Measurements from ENCODE around the gene TPD52L1.

TPD52L1 gene

GRCh38 chr6:125231133-125231532 is 77.6 kb downstream of the TPD52L1 start:
- no peak for DNase-seq (ENCODE audit: extremely low read depth, insufficient read length)
- Histone ChIP-seq H3K4me3 (replicated peaks; ENCODE audit: low read depth, low read length) (no peak overlapping the region), H3K27me3 (replicated peaks; ENCODE audit: control insufficient read depth, insufficient read depth, low read length) (no peaks in the 10 kb centered on the region), H3K36me3 (ENCODE audit: control insufficient read depth, insufficient read depth, low read length) (no peaks in the 10 kb centered on the region)
- no peak for TF ChIP-seq CTCF (IDR thresholded peaks at IDR 0.05; ENCODE audit: insufficient read depth, low read length, poor library complexity, severe bottlenecking)

- H3K4me3 ChIP-seq (replicated peaks; ENCODE audit: low read depth, low read length) = no peak overlapping the region
- no peak for TF ChIP-seq CTCF (IDR thresholded peaks at IDR 0.05; ENCODE audit: insufficient read depth, low read length, poor library complexity, severe bottlenecking)
These were observed 78.2 kb downstream of the TPD52L1 start for GRCh38 chr6:125231574-125232343.

GRCh38 chr6:125232466-125232865 is 78.9 kb downstream of the TPD52L1 start:
- Histone ChIP-seq H3K4me3 (replicated peaks; ENCODE audit: low read depth, low read length) (no peak overlapping the region), H3K27me3 (replicated peaks; ENCODE audit: control insufficient read depth, insufficient read depth, low read length) (no peaks in the 10 kb centered on the region), H3K36me3 (ENCODE audit: control insufficient read depth, insufficient read depth, low read length) (no peaks in the 10 kb centered on the region)
- no peak for DNase-seq (ENCODE audit: extremely low read depth, insufficient read length)
- no peak for TF ChIP-seq CTCF (IDR thresholded peaks at IDR 0.05; ENCODE audit: insufficient read depth, low read length, poor library complexity, severe bottlenecking)

More at GRCh38 chr6:125231574-125232343, 78.2 kb downstream of the TPD52L1 start:
- no peaks in the 10 kb centered on the region for H3K36me3 ChIP-seq (ENCODE audit: control insufficient read depth, insufficient read depth, low read length)
- DNase-seq (ENCODE audit: extremely low read depth, insufficient read length) = no peak
- H3K27me3 ChIP-seq (replicated peaks; ENCODE audit: control insufficient read depth, insufficient read depth, low read length) = no peaks in the 10 kb centered on the region

GRCh38 chr6:125233202-125233601 is 79.6 kb downstream of the TPD52L1 start:
- DNase-seq (ENCODE audit: extremely low read depth, insufficient read length) = no peak
- TF ChIP-seq CTCF (IDR thresholded peaks at IDR 0.05; ENCODE audit: insufficient read depth, low read length, poor library complexity, severe bottlenecking) = no peak
- Histone ChIP-seq H3K27me3 (replicated peaks; ENCODE audit: control insufficient read depth, insufficient read depth, low read length) (no peaks in the 10 kb centered on the region), H3K36me3 (ENCODE audit: control insufficient read depth, insufficient read depth, low read length) (no peaks in the 10 kb centered on the region), H3K4me3 (replicated peaks; ENCODE audit: low read depth, low read length) (no peak overlapping the region)

GRCh38 chr6:125236536-125237327 is 83.2 kb downstream of the TPD52L1 start:
- H3K27me3 ChIP-seq (replicated peaks; ENCODE audit: control insufficient read depth, insufficient read depth, low read length) = no peaks in the 10 kb centered on the region
- no peak for DNase-seq (ENCODE audit: extremely low read depth, insufficient read length)
- no peak overlapping the region for H3K4me3 ChIP-seq (replicated peaks; ENCODE audit: low read depth, low read length)
- no peak for TF ChIP-seq CTCF (IDR thresholded peaks at IDR 0.05; ENCODE audit: insufficient read depth, low read length, poor library complexity, severe bottlenecking)
- H3K36me3 ChIP-seq (ENCODE audit: control insufficient read depth, insufficient read depth, low read length) = no peaks in the 10 kb centered on the region

All from GM06990 (cell line).